Suprapubic skin (tissue), 4 donors: ENCODE results near the gene GRID2IP. TPM values are rescaled to one million over a fixed set of nuclear protein-coding genes. Genes with fewer than 3 reads are reported as not detected.

Experiments used
- DNase-seq, 2 donors: peaks; one replicate each; pipeline ENCODE4 v3.0.0-alpha.2; 2019; ENCODE audit warnings: low spot score in 2 of 2
- H3K27ac ChIP-seq: fragments of 200-600 bp; sonication (generic); one replicate; pipeline ENCODE4 v1.5.1; 2019
- H3K27me3 ChIP-seq: fragments of 200-600 bp; sonication (generic); one replicate; pipeline ENCODE4 v1.5.1; 2019
- H3K36me3 ChIP-seq: fragments of 200-600 bp; sonication (generic); one replicate; pipeline ENCODE4 v1.5.1; 2019
- H3K4me1 ChIP-seq: fragments of 200-600 bp; sonication (generic); one replicate; pipeline ENCODE4 v1.5.1; 2019
- H3K4me3 ChIP-seq: fragments of 200-600 bp; sonication (generic); one replicate; pipeline ENCODE4 v1.5.1; 2019; ENCODE audit warnings: mild to moderate bottlenecking
- H3K9me3 ChIP-seq: fragments of 200-600 bp; sonication (generic); one replicate; pipeline ENCODE4 v1.5.1; 2019
- CTCF ChIP-seq, 2 donors: fragments of 200-600 bp in 1 of 2; fragments of 450-650 bp in 1 of 2; sonication (generic) in 1 of 2; IDR thresholded peaks; one replicate each; pipeline ENCODE4 v1.5.1; 2016 to 2019; ENCODE audit warnings: antibody characterized with exemption in 2 of 2, mild to moderate bottlenecking in 1 of 2, moderate library complexity in 1 of 2
- EP300 ChIP-seq: sonication (generic); formaldehyde crosslinking; IDR thresholded peaks from one replicate; pipeline ENCODE4 v1.6.1; 2017; ENCODE audit warnings: antibody characterized with exemption
- POLR2A ChIP-seq, 2 donors: fragments of 450-650 bp; IDR thresholded peaks; one replicate each; pipeline ENCODE4 v1.6.1; 2017; ENCODE audit warnings: antibody characterized with exemption in 2 of 2, mild to moderate bottlenecking in 2 of 2, moderate library complexity in 2 of 2
- POLR2AphosphoS5 ChIP-seq, 3 donors: sonication (generic); formaldehyde crosslinking; IDR thresholded peaks; one replicate each; pipeline ENCODE4 v1.6.1; 2017; ENCODE audit warnings: antibody characterized with exemption in 3 of 3
- WGBS: methylation state at CpG from one replicate; pipeline ENCODE4 v1.1.5; 2018; 5-methylcytosine and 5-hydroxymethylcytosine counted together
- total RNA-seq, 4 donors: library from RNA; depleted of rRNA; stranded (reverse); fragments of >200 nt; gene quantifications; one replicate each; pipeline ENCODE4 v1.1.0, GENCODE V29; 2016

The GRID2IP gene
- total RNA-seq, 4 donors from 2014 or later = 0.16 to 1.0 (median 0.62) TPM

GRCh38 chr7:6542368-6542767, 8.9 kb downstream of the GRID2IP start:
- Histone ChIP-seq H3K4me1 (no peaks in the 10 kb centered on the region), H3K27ac (no peak overlapping the region), H3K36me3 (no peaks in the 10 kb centered on the region), H3K4me3 (no peak overlapping the region), H3K27me3 (peaks cover 29% of the 10 kb centered on the region), H3K9me3 (no peaks in the 10 kb centered on the region)
- 100% methylated on average over 1 of the region's 1 CpG for WGBS
- TF ChIP-seq POLR2AphosphoS5 (IDR thresholded peaks at IDR 0.05) (no peak), POLR2A (IDR thresholded peaks at IDR 0.05) (no peak), CTCF (IDR thresholded peaks at IDR 0.05) (no peak), EP300 (no peak)
- DNase-seq = no peak

DNA sequence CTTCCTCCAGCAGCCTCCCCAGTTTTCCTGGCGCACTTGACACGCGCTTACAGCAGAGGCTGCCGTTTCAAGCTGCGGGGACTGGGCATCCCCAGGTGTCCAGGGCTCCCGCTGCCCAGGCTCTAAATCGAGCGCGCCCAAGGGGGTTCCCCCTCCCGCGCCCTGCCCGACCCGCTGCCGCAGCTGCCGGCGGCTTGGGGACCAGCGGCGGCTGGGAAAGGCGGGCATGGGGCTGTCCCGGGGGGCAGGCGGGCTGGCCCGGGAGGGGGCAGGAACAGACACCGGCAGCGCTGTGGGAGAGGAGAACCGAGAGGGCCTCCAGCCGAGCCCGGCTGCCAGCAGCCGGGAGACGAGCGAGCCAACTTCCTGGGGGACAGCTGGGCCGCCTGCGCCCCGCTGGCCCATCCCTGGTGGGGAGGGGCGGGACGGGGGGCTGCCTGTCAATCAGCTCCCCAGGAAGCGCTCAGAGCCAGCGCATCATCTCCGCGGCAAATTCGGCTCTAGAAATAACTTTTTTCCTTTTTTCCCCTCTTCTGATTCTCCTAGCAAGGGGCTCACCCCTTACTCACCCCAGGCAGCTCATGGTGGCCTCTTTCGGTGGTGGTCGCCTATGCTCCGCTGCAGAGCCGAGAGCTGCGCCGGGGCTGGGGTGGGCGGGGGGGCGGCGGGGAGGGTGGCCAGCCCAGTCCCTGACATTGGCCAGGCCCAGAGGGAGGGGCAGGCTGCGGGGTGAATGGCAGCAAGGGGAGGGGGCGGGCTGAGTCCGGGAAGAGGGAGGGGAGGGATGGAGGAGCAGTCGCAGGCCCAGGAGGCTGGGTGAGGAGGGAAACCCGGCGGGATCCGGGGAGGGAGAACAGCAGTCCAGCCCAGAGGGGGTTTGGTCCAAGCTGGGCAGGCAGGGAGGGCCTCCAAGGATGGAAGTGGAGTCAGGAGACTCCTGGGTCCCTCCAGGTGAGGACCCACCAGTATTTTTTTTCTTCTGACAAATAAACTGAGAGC, 14.7 kb downstream of the GRID2IP start:
- under 1% methylated on average over 19 of the region's 56 CpGs for WGBS
- peaks cover 60% of the 10 kb centered on the region for H3K27me3 ChIP-seq
- no peaks in the 10 kb centered on the region for H3K36me3 ChIP-seq
- no peaks in the 10 kb centered on the region for H3K9me3 ChIP-seq
- H3K4me1 ChIP-seq = peaks cover 11% of the 10 kb centered on the region
- peak overlapping the region; percentile 36 for H3K4me3 ChIP-seq
- H3K27ac ChIP-seq = no peak overlapping the region
- TF ChIP-seq CTCF (IDR thresholded peaks at IDR 0.05) (no peak), POLR2A (IDR thresholded peaks at IDR 0.05) (no peak), POLR2AphosphoS5 (IDR thresholded peaks at IDR 0.05) (no peak), EP300 (no peak)
- no peak for DNase-seq

GRCh38 chr7:6533893-6534495, 17.3 kb downstream of the GRID2IP start:
- no peaks in the 10 kb centered on the region for H3K36me3 ChIP-seq
- WGBS = 45% methylated on average over 12 of the region's 12 CpGs
- H3K4me3 ChIP-seq = no peak overlapping the region
- no peaks in the 10 kb centered on the region for H3K9me3 ChIP-seq
- TF ChIP-seq POLR2A (IDR thresholded peaks at IDR 0.05) = no peak
- no peak for TF ChIP-seq POLR2AphosphoS5 (IDR thresholded peaks at IDR 0.05)
- TF ChIP-seq CTCF (IDR thresholded peaks at IDR 0.05) = no peak
- TF ChIP-seq EP300 = no peak
- no peak overlapping the region for H3K27ac ChIP-seq
- no peak for DNase-seq
- peaks cover 73% of the 10 kb centered on the region for H3K27me3 ChIP-seq
- H3K4me1 ChIP-seq = peaks cover 22% of the 10 kb centered on the region

- DNase-seq = no peak
- no peak overlapping the region for H3K4me3 ChIP-seq
- no peaks in the 10 kb centered on the region for H3K9me3 ChIP-seq
- TF ChIP-seq POLR2A (IDR thresholded peaks at IDR 0.05) (no peak), CTCF (IDR thresholded peaks at IDR 0.05) (no peak), EP300 (no peak)
- H3K27me3 ChIP-seq = peaks cover 72% of the 10 kb centered on the region
- H3K27ac ChIP-seq = no peak overlapping the region
- 20% methylated on average over 2 of the region's 7 CpGs for WGBS
- no peaks in the 10 kb centered on the region for H3K36me3 ChIP-seq
- peaks cover 22% of the 10 kb centered on the region for H3K4me1 ChIP-seq
Observed at GRCh38 chr7:6532516-6532915, 18.7 kb downstream of the GRID2IP start.
